Hematopoietic multipotent progenitor cell treated with erythropoietin and hydrocortisone succinate and interleukin-3 and kit ligand, for 15 days (in vitro differentiated cells): ENCODE data around the gene CLN6.
"Not testable (repeated sequence)": the region's sequence is repeated elsewhere in the genome, so short reads cannot be mapped to it uniquely, and the experiment has no call there.

Experiments used
- DNase-seq: peaks from one replicate; pipeline ENCODE4 v3.0.0-alpha.2; 2015; ENCODE audit warnings: low spot score

Gene CLN6

GRCh38 chr15:68206711-68207151 lies 22.8 kb downstream of the CLN6 start:
- DNase-seq, result no peak

- DNase-seq, result no peak
These were observed 23.5 kb downstream of the CLN6 start for GRCh38 chr15:68205954-68206539.

- DNase-seq, result no peak
These were observed 24.0 kb downstream of the CLN6 start for GRCh38 chr15:68205558-68205944.

GRCh38 chr15:68204776-68205557 lies 24.6 kb downstream of the CLN6 start, which contains the start of gene CALML4:
Gene CALML4, minus strand, starts transcription at chr15:68205332. Its CDS starts 85 bp downstream, at chr15:68205247.
- DNase-seq, result no peak

- no peak for DNase-seq
These were observed 25.2 kb downstream of the CLN6 start for GRCh38 chr15:68204361-68204760.

GRCh38 chr15:68203956-68204355 lies 25.6 kb downstream of the CLN6 start:
- no peak for DNase-seq

GRCh38 chr15:68203486-68203885 lies 26.0 kb downstream of the CLN6 start:
- DNase-seq, result no peak

GRCh38 chr15:68202994-68203393 lies 26.5 kb downstream of the CLN6 start:
- not testable (repeated sequence) for DNase-seq

GRCh38 chr15:68201879-68202261 lies 27.7 kb downstream of the CLN6 start:
- DNase-seq, result no peak

- no peak for DNase-seq
These were observed 28.2 kb downstream of the CLN6 start for GRCh38 chr15:68201153-68201878.

- DNase-seq, result no peak
These were observed 29.3 kb downstream of the CLN6 start for GRCh38 chr15:68200016-68200861.

- no peak for DNase-seq
These were observed 30.2 kb downstream of the CLN6 start for GRCh38 chr15:68199340-68199739.

GRCh38 chr15:68197661-68198437 lies 31.7 kb downstream of the CLN6 start:
- no peak for DNase-seq

GRCh38 chr15:68197170-68197492 lies 32.4 kb downstream of the CLN6 start:
- DNase-seq, result no peak

GRCh38 chr15:68196445-68197169 lies 32.9 kb downstream of the CLN6 start:
- no peak for DNase-seq

GRCh38 chr15:68195336-68196112 lies 34.0 kb downstream of the CLN6 start:
- DNase-seq, result no peak

GRCh38 chr15:68192804-68193486 lies 36.6 kb downstream of the CLN6 start:
- DNase-seq, result no peak

GRCh38 chr15:68192117-68192516 lies 37.4 kb downstream of the CLN6 start:
- no peak for DNase-seq

- DNase-seq, result no peak
These were observed 38.0 kb downstream of the CLN6 start for GRCh38 chr15:68191555-68191954.
